Skeletal muscle satellite cell (primary cell): Measurements from ENCODE around the gene GABBR1. TPM values are rescaled to one million over a fixed set of nuclear protein-coding genes. Genes with fewer than 3 reads are reported as not detected.
"Not testable (repeated sequence)": the region's sequence is repeated elsewhere in the genome, so short reads cannot be mapped to it uniquely, and the experiment has no call there.

Experiments
- H3K27me3 ChIP-seq: 2 replicates; pipeline ENCODE4 v1.7.0; 2013; ENCODE audit warnings: low read length; ENCODE audit not compliant: control insufficient read depth, insufficient read depth
- H3K36me3 ChIP-seq: 2 replicates; pipeline ENCODE4 v1.7.0; 2013; ENCODE audit warnings: mild to moderate bottlenecking, control low read depth, low read length; ENCODE audit not compliant: insufficient read depth
- H3K4me1 ChIP-seq: 2 replicates; pipeline ENCODE4 v1.7.0; 2013; ENCODE audit warnings: low read length; ENCODE audit not compliant: control insufficient read depth, insufficient read depth
- H3K4me2 ChIP-seq: 2 replicates; pipeline ENCODE4 v1.7.0; 2013; ENCODE audit warnings: mild to moderate bottlenecking, low read length
- H3K4me3 ChIP-seq: 2 replicates; pipeline ENCODE4 v1.7.0; 2013; ENCODE audit warnings: low read length
- H3K9ac ChIP-seq: 2 replicates; pipeline ENCODE4 v1.7.0; 2013; ENCODE audit warnings: mild to moderate bottlenecking, low read depth, low read length, moderate library complexity
- H3K9me3 ChIP-seq: replicated peaks from 2 replicates; pipeline ENCODE4 v1.7.0; 2013; ENCODE audit warnings: mild to moderate bottlenecking, control low read depth, low read length
- total RNA-seq: library from RNA; depleted of rRNA; stranded (reverse); fragments of >200 nt; gene quantifications from 2 replicates; pipeline ENCODE4 v1.2.3, GENCODE V29; 2012; rRNA removed

The GABBR1 gene
- 8.1 and 16.0 TPM in 2 replicates for total RNA-seq

- no peaks in the 10 kb centered on the region for H3K27me3 ChIP-seq
- H3K36me3 ChIP-seq: no peaks in the 10 kb centered on the region
- H3K9me3 ChIP-seq: no peaks in the 10 kb centered on the region
- H3K9ac ChIP-seq: peak within 1 kb of the TSS; percentile 75
- H3K4me3 ChIP-seq: peak within 1 kb of the TSS; percentile 81
- peaks cover 25% of the 10 kb centered on the region for H3K4me1 ChIP-seq
- H3K4me2 ChIP-seq: peak within 1 kb of the TSS; percentile 98
These were observed at the start of gene GABBR1 for GRCh38 chr6:29632789-29633533. Gene GABBR1, minus strand, starts transcription at chr6:29633183. Its CDS starts 798 bp downstream, at chr6:29632385.

GRCh38 chr6:29681811-29682210 lies 48.8 kb upstream of the GABBR1 start:
- H3K4me3 ChIP-seq: no peak overlapping the region

GRCh38 chr6:29680904-29681303 lies 47.9 kb upstream of the GABBR1 start, which contains the start of gene ZFP57:
Gene ZFP57, minus strand, starts transcription at chr6:29681152. Its CDS starts 4,149 bp downstream, at chr6:29677003.
- no peaks in the 10 kb centered on the region for H3K36me3 ChIP-seq
- H3K9ac ChIP-seq: no peak within 1 kb of the TSS
- H3K4me2 ChIP-seq: no peak within 1 kb of the TSS
- H3K4me1 ChIP-seq: no peaks in the 10 kb centered on the region
- H3K4me3 ChIP-seq: no peak within 1 kb of the TSS
- H3K9me3 ChIP-seq: no peaks in the 10 kb centered on the region
- peaks cover 17% of the 10 kb centered on the region for H3K27me3 ChIP-seq

More at GRCh38 chr6:29681811-29682210, 48.8 kb upstream of the GABBR1 start:
- Histone ChIP-seq H3K36me3 (no peaks in the 10 kb centered on the region), H3K4me1 (no peaks in the 10 kb centered on the region), H3K27me3 (peaks cover 18% of the 10 kb centered on the region), H3K4me2 (no peak overlapping the region), H3K9me3 (no peaks in the 10 kb centered on the region), H3K9ac (no peak overlapping the region)

- no peak overlapping the region for H3K4me2 ChIP-seq
These were observed 47.4 kb upstream of the GABBR1 start for GRCh38 chr6:29680416-29680815.

GRCh38 chr6:29679962-29680361 lies 47.0 kb upstream of the GABBR1 start:
- H3K4me2 ChIP-seq: no peak overlapping the region
- no peaks in the 10 kb centered on the region for H3K4me1 ChIP-seq
- peaks cover 8% of the 10 kb centered on the region for H3K27me3 ChIP-seq
- H3K9me3 ChIP-seq: no peaks in the 10 kb centered on the region
- H3K9ac ChIP-seq: no peak overlapping the region
- H3K4me3 ChIP-seq: no peak overlapping the region
- no peaks in the 10 kb centered on the region for H3K36me3 ChIP-seq

More at GRCh38 chr6:29680416-29680815, 47.4 kb upstream of the GABBR1 start:
- H3K9me3 ChIP-seq: no peaks in the 10 kb centered on the region
- peaks cover 12% of the 10 kb centered on the region for H3K27me3 ChIP-seq
- H3K36me3 ChIP-seq: no peaks in the 10 kb centered on the region
- no peak overlapping the region for H3K4me3 ChIP-seq
- no peak overlapping the region for H3K9ac ChIP-seq
- H3K4me1 ChIP-seq: no peaks in the 10 kb centered on the region

- Histone ChIP-seq H3K27me3 (no peaks in the 10 kb centered on the region), H3K4me3 (no peak overlapping the region), H3K9ac (no peak overlapping the region), H3K36me3 (no peaks in the 10 kb centered on the region), H3K9me3 (no peaks in the 10 kb centered on the region), H3K4me1 (no peaks in the 10 kb centered on the region), H3K4me2 (no peak overlapping the region)
These were observed 45.1 kb upstream of the GABBR1 start for GRCh38 chr6:29678114-29678513.

DNA sequence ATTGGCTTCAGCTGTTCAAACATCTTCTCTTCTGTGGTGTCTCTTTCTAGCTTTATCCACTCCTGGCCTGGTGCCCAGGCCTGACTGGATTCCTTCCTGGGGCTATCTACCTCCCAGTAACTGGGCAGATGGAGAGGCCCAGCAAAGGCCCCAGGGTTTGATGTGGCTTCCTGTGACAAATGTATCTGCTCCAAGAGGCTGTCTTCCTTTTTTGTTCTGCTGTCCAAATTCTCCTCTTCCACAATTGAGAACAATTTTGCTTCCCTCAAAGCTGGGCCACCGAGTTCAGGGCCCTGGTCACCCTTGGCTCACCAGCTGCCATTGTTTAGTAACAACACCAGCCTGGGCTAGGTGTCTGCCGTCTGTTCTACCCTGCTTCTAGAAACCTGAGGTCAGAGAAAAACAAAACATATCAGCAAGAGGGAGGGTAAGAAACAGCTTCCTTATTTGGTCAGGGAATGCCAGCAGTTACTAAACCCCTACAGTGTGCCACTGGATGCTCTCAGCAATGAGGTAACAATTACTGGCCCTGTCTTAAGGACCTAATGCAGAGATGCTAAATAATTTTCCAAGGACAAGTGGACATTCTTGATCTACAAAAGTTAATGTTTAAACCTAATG lies 44.1 kb upstream of the GABBR1 start:
- H3K9me3 ChIP-seq: no peaks in the 10 kb centered on the region
- H3K36me3 ChIP-seq: no peaks in the 10 kb centered on the region
- no peak overlapping the region for H3K9ac ChIP-seq
- no peaks in the 10 kb centered on the region for H3K4me1 ChIP-seq
- no peak overlapping the region for H3K4me3 ChIP-seq
- H3K27me3 ChIP-seq: no peaks in the 10 kb centered on the region
- no peak overlapping the region for H3K4me2 ChIP-seq

DNA sequence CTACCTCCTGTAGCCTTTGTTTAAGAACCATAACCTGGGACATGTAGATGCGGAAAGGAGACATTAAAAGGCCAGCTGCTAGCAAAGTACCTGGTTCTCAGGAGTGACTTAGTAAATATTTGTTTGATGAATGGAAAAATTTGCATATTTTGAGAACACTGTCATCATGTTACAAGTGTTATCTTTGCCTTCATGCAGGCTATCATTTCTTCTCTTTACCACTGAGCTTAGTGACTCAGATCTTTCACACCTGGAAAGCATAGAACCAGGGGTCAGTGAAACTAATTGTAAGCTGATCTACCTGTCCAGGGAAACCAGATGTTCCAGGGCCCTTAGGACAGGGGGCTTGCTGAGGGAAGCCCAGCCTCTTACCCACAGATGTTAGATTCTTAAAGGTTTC lies 42.6 kb upstream of the GABBR1 start:
- Histone ChIP-seq H3K4me1 (no peaks in the 10 kb centered on the region), H3K4me3 (no peak overlapping the region), H3K9me3 (no peaks in the 10 kb centered on the region), H3K9ac (no peak overlapping the region), H3K4me2 (no peak overlapping the region), H3K36me3 (no peaks in the 10 kb centered on the region), H3K27me3 (peaks cover 9% of the 10 kb centered on the region)

DNA sequence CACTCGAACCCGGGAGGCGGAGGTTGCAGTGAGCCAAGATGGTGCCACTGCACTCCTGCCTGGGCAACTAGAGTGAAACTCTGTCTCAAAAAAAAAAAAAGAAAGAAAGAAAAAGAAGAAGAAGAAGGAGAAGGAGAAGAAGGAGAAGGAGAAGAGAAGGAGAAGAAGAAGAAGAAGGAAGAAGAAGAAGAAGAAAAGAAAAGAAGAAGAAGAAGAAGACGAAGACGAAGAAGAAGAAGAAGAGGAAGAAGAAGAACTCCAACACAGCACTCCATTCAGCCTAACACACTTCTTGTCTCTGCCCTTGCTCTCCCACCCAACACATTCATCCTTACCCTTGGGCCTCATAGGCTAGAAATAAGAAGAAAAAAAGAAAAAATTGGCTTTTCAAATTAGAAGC lies 41.0 kb upstream of the GABBR1 start:
- H3K4me2 ChIP-seq: no peak overlapping the region
- no peak overlapping the region for H3K4me3 ChIP-seq
- no peaks in the 10 kb centered on the region for H3K36me3 ChIP-seq
- H3K27me3 ChIP-seq: peaks cover 13% of the 10 kb centered on the region
- no peaks in the 10 kb centered on the region for H3K9me3 ChIP-seq
- no peak overlapping the region for H3K9ac ChIP-seq
- no peaks in the 10 kb centered on the region for H3K4me1 ChIP-seq

- Histone ChIP-seq H3K4me2 (no peak overlapping the region), H3K27me3 (peaks cover 18% of the 10 kb centered on the region), H3K36me3 (no peaks in the 10 kb centered on the region), H3K9ac (no peak overlapping the region), H3K4me1 (no peaks in the 10 kb centered on the region), H3K9me3 (no peaks in the 10 kb centered on the region), H3K4me3 (no peak overlapping the region)
These were observed 40.2 kb upstream of the GABBR1 start for GRCh38 chr6:29673161-29673560.

DNA sequence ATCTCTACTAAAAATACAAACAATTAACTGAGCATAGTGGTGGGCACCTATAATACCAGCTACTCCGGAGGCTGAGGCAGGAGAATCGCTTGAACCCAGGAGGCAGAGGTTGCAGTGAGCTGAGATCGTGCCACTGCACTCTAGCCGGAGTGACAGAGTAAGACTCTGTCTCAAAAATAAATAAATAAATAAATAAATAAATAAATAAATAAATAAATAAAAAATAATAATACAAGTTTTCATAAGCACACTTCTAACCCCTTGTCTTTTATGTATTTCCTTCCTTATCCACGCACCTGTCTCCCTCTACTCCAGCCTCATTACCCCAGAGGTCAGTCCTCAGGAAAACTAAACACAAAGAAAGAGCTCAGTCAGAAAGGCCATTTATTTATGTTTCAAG lies 39.1 kb upstream of the GABBR1 start:
- not testable (repeated sequence) for H3K9ac ChIP-seq

DNA sequence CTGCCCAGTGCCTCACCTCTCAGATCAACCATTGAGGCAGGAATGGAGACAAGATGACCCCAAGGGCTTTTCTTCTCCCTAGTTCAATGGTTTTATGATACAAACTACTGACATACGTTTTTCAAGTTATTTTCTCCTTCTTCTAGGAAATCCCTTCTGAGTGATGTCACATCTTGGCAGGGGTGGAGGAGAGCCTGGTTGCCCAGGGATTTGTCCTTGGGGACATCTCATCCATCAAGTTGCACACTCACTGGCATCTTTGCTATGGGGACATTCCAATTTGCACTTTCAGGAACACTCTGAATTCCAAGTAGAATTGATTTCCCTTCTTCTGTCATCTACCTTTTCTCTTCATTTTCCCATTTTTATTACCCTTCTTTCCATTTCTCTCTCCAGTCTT lies 38.0 kb upstream of the GABBR1 start:
- no peaks in the 10 kb centered on the region for H3K4me1 ChIP-seq
- H3K9ac ChIP-seq: no peak overlapping the region
- no peak overlapping the region for H3K4me3 ChIP-seq
- no peaks in the 10 kb centered on the region for H3K36me3 ChIP-seq
- no peaks in the 10 kb centered on the region for H3K9me3 ChIP-seq
- no peak overlapping the region for H3K4me2 ChIP-seq
- H3K27me3 ChIP-seq: peaks cover 33% of the 10 kb centered on the region

More for the DNA sequence above, 39.1 kb upstream of the GABBR1 start:
- not testable (repeated sequence) for H3K36me3 ChIP-seq, H3K4me2 ChIP-seq, H3K4me1 ChIP-seq, H3K9me3 ChIP-seq, H3K4me3 ChIP-seq
- H3K27me3 ChIP-seq: peaks cover 23% of the 10 kb centered on the region
